ENCODE results near the gene MMRN1. TPM values are rescaled to one million over a fixed set of nuclear protein-coding genes. Genes with fewer than 3 reads are reported as not detected.
"Not testable (repeated sequence)": the region's sequence is repeated elsewhere in the genome, so short reads cannot be mapped to it uniquely, and the experiment has no call there.

MMRN1 gene
- total RNA-seq, 1 experiment from 2014 or later: not detected

DNA sequence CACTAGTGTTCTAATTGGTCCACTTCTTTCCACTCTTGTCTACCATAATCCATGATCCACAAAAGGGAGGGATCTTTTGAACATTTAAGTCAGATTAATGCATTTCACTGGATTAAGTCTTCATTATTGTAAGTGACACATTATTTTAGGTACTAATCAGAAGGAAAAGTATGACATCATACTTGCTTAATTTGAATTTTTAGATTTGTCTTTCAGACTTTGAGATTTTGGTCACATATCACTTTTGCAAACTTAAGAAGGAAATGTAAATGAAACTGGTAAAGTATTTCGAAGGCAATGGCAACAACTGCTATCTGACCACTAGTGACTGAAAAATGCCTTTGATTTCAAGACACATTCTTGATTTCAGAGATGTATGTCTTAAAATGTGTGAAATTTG lies 5.2 kb downstream of the MMRN1 start:
- DNase-seq: no peak
- Histone ChIP-seq H3K4me1 (replicated peaks; ENCODE audit: insufficient read depth) (no peaks in the 10 kb centered on the region), H3K27me3 (ENCODE audit: insufficient read depth, low read depth) (no peaks in the 10 kb centered on the region), H3F3A (ENCODE audit: insufficient read depth, low read depth) (no peaks in the 10 kb centered on the region), H2AFZ (no peak overlapping the region), H3K36me3 (ENCODE audit: low read depth) (no peaks in the 10 kb centered on the region), H3K9me2 (ENCODE audit: insufficient read depth) (no peaks in the 10 kb centered on the region), H3K4me2 (no peak overlapping the region), H4K20me1 (ENCODE audit: insufficient read depth) (no peaks in the 10 kb centered on the region), H3K4me3 (no peak overlapping the region), H3K27ac (no peak overlapping the region), H3K9me3 (ENCODE audit: insufficient read depth, low read depth) (no peaks in the 10 kb centered on the region), H3K79me2 (ENCODE audit: low read depth) (no peaks in the 10 kb centered on the region)
- TF ChIP-seq, protein P1, sequence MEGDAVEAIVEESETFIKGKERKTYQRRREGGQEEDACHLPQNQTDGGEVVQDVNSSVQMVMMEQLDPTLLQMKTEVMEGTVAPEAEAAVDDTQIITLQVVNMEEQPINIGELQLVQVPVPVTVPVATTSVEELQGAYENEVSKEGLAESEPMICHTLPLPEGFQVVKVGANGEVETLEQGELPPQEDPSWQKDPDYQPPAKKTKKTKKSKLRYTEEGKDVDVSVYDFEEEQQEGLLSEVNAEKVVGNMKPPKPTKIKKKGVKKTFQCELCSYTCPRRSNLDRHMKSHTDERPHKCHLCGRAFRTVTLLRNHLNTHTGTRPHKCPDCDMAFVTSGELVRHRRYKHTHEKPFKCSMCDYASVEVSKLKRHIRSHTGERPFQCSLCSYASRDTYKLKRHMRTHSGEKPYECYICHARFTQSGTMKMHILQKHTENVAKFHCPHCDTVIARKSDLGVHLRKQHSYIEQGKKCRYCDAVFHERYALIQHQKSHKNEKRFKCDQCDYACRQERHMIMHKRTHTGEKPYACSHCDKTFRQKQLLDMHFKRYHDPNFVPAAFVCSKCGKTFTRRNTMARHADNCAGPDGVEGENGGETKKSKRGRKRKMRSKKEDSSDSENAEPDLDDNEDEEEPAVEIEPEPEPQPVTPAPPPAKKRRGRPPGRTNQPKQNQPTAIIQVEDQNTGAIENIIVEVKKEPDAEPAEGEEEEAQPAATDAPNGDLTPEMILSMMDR (conservative IDR thresholded peaks at IDR 0.05): no peak
- TF ChIP-seq EZH2 (IDR thresholded peaks at IDR 0.05; ENCODE audit: low read depth): no peak
- POLR2A ChIA-PET (ENCODE audit: unreplicated experiment): no interaction called here
- BruUV-seq (replicated peaks): no TSS peak
- CTCF ChIA-PET: no interaction called here
- intact Hi-C loops (cut with micrococcal nuclease; ENCODE audit: unreplicated experiment): loop anchor here (2.0 to 10.0 kb wide), 5 partner anchors 243 to 735 kb away; no protein-coding TSS in a partner anchor

DNA sequence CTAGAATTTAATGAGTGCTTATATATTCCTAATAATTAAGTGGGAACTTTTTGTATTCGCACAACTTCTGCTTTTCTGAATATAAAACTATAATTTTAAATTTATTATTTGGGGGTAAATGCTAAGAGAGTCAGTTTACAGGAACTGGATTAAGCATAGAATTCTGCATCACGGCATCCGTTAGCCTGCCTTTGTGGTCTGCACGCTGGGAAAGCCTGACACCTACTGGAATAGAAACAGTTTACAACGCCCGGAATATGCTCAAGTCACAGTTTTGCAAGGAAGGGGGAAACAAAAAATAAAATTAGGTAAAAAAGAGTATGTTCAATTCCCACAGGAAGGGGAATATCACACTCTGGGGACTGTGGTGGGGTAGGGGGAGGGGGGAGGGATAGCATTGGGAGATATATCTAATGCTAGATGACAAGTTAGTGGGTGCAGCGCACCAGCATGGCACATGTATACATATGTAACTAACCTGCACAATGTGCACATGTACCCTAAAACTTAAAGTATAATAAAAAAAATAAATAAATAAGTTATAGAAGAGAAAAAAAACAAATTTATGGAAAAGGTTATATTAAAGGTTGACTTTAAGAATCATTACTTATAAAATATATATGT lies 7.3 kb downstream of the MMRN1 start:
- TF ChIP-seq, protein P1 (conservative IDR thresholded peaks at IDR 0.05): peak; percentile 66
- H4K20me1 ChIP-seq (ENCODE audit: insufficient read depth); H3K79me2 ChIP-seq (ENCODE audit: low read depth); CTCF ChIA-PET; H2AFZ ChIP-seq; H3K9me3 ChIP-seq (ENCODE audit: insufficient read depth, low read depth); H3K9me2 ChIP-seq (ENCODE audit: insufficient read depth); H3F3A ChIP-seq (ENCODE audit: insufficient read depth, low read depth); H3K27me3 ChIP-seq (ENCODE audit: insufficient read depth, low read depth); H3K27ac ChIP-seq; H3K4me2 ChIP-seq; H3K36me3 ChIP-seq (ENCODE audit: low read depth); H3K4me1 ChIP-seq (replicated peaks; ENCODE audit: insufficient read depth); BruUV-seq (replicated peaks); POLR2A ChIA-PET (ENCODE audit: unreplicated experiment); H3K4me3 ChIP-seq: not testable (repeated sequence)
- intact Hi-C loops (cut with micrococcal nuclease; ENCODE audit: unreplicated experiment): loop anchor here (2.0 to 10.0 kb wide), 5 partner anchors 245 to 737 kb away; no protein-coding TSS in a partner anchor
- DNase-seq: peak in 1 of 2 experiments; percentile 9

DNA sequence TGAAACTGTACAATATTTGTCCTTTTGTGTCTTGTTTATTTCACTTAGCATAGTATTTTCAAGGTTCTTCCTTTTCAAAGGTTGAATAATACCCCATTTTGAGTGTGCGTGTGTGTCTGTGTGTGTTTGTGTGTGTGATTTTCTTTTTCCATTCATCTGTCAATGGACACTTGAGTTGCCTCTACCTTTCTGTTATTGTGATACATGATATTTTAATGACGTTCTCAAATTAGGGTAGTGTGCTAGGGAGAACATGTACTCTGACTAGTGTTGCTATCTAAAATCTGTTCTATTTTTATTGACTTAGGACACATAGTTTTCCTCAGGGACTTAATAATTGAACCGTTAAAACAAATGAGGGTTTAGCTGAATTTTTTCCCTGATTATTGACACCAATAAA lies 9.9 kb downstream of the MMRN1 start:
- Histone ChIP-seq H3K4me3 (no peak overlapping the region), H3K27ac (no peak overlapping the region), H3K9me2 (ENCODE audit: insufficient read depth) (no peaks in the 10 kb centered on the region), H4K20me1 (ENCODE audit: insufficient read depth) (no peaks in the 10 kb centered on the region), H3F3A (ENCODE audit: insufficient read depth, low read depth) (no peaks in the 10 kb centered on the region), H3K36me3 (ENCODE audit: low read depth) (no peaks in the 10 kb centered on the region), H3K4me2 (no peak overlapping the region), H3K9me3 (ENCODE audit: insufficient read depth, low read depth) (no peaks in the 10 kb centered on the region), H3K27me3 (ENCODE audit: insufficient read depth, low read depth) (no peaks in the 10 kb centered on the region), H2AFZ (no peak overlapping the region), H3K4me1 (replicated peaks; ENCODE audit: insufficient read depth) (no peaks in the 10 kb centered on the region), H3K79me2 (ENCODE audit: low read depth) (no peaks in the 10 kb centered on the region)
- TF ChIP-seq, protein P1 (conservative IDR thresholded peaks at IDR 0.05): no peak
- TF ChIP-seq EZH2 (IDR thresholded peaks at IDR 0.05; ENCODE audit: low read depth): no peak
- ChIA-PET POLR2A (ENCODE audit: unreplicated experiment) (no interaction called here), CTCF (no interaction called here)
- no TSS peak for BruUV-seq (replicated peaks)
- no peak for DNase-seq
- intact Hi-C loops (cut with micrococcal nuclease; ENCODE audit: unreplicated experiment): loop anchor here (5.0 to 10.0 kb wide), 4 partner anchors 247 to 740 kb away; no protein-coding TSS in a partner anchor

Data from PC-9 (cell line).